ENCODE data around the gene HNRNPF.
"Not testable (repeated sequence)": the region's sequence is repeated elsewhere in the genome, so short reads cannot be mapped to it uniquely, and the experiment has no call there.

Gene HNRNPF, protein sequence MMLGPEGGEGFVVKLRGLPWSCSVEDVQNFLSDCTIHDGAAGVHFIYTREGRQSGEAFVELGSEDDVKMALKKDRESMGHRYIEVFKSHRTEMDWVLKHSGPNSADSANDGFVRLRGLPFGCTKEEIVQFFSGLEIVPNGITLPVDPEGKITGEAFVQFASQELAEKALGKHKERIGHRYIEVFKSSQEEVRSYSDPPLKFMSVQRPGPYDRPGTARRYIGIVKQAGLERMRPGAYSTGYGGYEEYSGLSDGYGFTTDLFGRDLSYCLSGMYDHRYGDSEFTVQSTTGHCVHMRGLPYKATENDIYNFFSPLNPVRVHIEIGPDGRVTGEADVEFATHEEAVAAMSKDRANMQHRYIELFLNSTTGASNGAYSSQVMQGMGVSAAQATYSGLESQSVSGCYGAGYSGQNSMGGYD

GRCh38 chr10:43408710-43409384 is at the start of gene HNRNPF:
Gene HNRNPF, minus strand, starts transcription at chr10:43409186. Its CDS starts 21,302 bp downstream, at chr10:43387884.
- peak; percentile 97 for DNase-seq

DNA sequence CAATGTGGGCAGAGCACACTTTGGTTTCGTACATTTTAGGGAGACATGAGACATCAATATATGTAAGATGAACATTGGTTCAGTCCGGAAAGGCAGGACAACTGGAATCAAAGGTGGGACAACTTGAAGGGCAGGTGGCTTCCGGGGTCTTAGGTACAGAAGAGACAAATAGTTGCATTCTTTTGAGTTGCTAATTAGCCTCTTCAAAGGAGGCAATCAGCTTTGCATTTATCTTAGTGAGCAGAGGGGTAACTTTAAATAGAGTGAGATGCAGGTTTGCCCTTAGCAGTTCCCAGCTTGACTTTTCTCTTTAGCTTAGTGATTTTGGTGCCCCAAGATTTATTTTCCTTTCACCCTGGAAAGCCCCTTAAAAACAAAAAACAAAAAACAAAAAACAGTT is 49.2 kb upstream of the HNRNPF start:
- no peak for DNase-seq

DNA sequence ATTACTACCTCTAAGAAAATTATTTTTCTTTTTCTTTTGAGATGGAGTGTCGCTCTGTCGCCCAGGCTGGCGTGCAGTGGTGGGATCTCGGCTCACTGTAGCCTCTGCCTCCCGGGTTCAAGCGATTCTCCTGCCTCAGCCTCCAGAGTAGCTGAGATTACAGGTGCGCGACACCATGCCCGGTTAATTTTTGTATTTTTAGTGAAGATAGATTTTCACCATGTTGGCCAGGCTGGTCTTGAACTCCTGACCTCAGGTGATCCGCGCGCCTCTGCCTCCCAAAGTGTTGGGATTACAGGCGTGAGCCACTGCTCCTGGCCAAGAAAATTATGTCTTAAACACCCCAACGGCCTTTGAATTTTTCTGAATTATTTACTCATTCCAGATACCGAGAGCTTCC is 47.6 kb upstream of the HNRNPF start:
- DNase-seq = not testable (repeated sequence)

DNA sequence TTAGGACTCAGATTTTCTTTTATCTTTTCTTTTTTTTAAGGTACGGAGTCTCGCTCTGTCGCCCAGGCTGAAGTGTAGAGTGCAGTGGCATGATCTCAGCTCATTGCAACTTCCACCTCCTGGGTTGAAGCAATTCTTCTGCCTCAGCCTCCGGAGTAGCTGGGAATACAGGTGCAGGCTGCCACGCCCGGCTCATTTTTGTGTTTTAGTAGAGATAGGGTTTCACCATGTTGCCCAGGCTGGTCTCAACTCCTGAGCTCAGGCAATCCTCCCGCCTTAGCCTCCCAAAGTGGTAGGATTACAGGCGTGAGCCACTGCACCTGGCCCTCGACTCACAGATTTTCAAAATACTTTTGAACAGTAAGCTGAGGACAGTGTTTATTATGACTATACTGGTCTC is 45.0 kb upstream of the HNRNPF start:
- DNase-seq = not testable (repeated sequence)

- peak; percentile 11 for DNase-seq
These were observed 44.4 kb upstream of the HNRNPF start for GRCh38 chr10:43453266-43453831.

GRCh38 chr10:43452356-43452914 is 43.4 kb upstream of the HNRNPF start:
- DNase-seq = no peak

GRCh38 chr10:43448742-43449141 is 39.8 kb upstream of the HNRNPF start:
- DNase-seq = no peak

DNA sequence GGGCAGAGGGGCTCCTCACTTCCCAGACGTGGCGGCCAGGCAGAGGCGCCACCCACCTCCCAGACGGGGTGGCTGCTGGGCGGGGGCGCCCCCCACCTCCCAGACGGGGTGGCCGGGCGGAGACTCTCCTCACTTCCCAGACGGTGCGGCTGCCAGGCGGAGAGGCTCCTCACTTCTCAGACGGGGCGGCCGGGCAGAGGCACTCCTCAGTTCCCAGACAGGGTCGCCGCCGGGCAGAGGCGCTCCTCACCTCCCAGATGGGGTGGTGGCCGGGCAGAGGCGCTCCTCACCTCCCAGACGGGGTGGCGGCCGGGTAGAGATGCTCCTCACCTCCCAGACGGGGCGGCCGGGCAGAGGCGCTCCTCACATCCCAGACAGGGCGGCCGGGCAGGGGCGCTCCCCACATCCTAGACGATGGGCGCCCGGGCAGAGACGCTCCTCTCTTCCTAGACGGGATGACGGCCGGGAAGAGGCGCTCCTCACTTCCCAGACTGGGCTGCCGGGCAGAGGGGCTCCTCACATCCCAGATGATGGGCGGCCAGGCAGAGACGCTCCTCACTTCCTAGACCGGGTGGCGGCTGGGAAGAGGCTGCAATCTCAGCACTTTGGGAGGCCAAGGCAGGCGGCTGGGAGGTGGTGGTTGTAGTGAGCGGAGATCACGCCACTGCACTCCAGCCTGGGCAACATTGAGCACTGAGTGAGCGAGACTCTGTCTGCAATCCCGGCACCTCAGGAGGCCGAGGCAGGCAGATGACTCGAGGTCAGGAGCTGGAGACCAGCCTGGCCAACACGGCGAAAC is 37.4 kb upstream of the HNRNPF start:
- DNase-seq = not testable (repeated sequence)

- no peak for DNase-seq
These were observed 36.0 kb upstream of the HNRNPF start for GRCh38 chr10:43444897-43445466.

DNA sequence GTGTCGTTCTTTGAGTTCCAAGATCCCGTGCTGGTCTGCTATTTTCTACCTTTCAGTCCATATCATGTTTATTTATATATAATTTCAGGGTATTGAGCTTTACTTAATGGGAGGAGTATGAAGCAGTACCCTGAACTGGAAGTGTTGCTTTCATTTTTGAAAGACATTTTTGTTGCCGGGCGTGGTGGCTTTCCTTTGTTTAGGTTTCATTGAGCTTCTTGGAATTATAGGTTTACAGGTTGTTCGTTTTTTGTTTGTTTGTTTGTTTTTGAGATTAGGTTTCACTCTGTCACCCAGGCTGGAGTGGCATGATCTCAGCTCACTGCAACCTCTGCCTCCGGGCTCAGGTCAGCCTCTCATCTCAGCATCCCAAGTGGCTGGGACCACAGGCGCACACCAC is 35.3 kb upstream of the HNRNPF start:
- no peak for DNase-seq

DNA sequence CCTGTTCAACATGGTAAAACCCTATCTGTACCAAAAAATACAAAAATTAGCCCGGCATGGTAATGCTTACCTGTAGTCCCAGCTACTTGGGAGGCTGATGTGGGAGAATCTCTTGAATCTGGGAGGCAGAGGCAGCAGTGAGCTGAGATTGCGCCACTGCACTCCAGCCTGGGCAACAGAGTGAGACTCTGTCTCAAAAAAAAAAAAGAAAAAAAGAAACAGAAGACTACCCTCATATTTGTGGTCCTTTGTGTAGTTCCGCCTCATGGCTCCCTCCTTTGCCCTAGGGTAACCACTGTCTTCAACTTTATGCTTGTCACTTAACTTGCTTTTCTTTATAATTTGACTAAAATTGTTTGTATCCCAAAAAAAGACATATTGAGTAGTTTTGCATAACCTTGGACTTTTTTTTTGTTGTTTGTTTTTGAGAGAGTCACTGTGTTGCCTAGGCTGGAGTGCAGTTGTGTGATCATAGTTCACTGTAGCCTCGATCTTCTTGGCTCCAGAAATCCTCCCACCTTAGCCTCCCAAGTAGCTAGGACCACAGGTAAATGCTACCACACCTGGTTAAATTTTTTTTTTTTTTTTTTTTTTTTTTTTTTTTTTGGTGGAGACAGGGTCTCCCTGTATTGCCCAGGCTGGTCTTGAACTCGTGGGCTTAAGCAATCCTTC is 31.6 kb upstream of the HNRNPF start:
- DNase-seq = no peak

- DNase-seq = no peak
These were observed 28.3 kb upstream of the HNRNPF start for GRCh38 chr10:43437141-43437870.

- DNase-seq = peak; percentile 85
These were observed 27.5 kb upstream of the HNRNPF start, which contains the start of gene ZNF487 for GRCh38 chr10:43436291-43437140. Gene ZNF487, plus strand, starts transcription at chr10:43437111. Its CDS starts 38,703 bp downstream, at chr10:43475814.

GRCh38 chr10:43430926-43431663 is 22.1 kb upstream of the HNRNPF start:
- DNase-seq = no peak

- DNase-seq = no peak
These were observed 18.3 kb upstream of the HNRNPF start for GRCh38 chr10:43427166-43427825.

DNA sequence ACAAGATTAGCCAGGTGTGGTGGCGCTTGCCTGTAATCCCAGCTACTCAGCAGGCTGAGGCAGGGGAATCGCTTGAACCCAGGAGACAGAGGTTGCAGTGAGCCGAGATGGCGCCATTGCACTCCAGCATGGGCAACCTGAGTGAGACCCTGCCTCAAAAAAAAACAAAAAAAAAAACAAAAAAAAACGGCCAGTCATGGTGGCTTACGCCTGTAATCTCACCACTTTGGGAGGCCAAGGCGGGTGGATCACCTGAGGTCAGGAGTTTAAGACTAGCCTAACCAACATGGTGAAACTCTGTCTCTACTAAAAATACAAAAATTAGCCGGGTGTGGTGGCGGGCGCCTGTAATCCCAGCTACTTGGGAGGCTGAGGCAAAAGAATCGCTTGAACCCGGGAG is 17.5 kb upstream of the HNRNPF start:
- not testable (repeated sequence) for DNase-seq

DNA sequence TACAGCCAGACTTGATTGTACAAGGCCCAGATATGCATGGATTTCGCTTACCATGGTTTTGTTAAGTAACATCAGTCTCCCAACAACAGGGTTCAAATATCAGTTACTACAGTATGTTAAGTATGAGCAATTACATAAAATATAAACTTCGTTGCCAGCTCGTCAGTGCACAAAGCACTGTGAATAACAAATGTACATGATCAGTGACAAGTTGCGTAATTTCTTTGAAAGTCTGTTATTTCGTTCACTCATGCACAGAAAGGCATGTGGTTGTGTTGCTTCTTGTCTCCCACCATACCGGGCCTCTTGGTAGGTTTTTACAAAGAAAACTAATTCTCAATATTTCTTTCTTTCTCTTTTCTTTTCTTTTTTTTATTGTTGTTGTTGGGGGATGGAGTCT is 15.4 kb upstream of the HNRNPF start:
- DNase-seq = no peak

GRCh38 chr10:43421944-43422343 is 13.0 kb upstream of the HNRNPF start:
- not testable (repeated sequence) for DNase-seq

DNA sequence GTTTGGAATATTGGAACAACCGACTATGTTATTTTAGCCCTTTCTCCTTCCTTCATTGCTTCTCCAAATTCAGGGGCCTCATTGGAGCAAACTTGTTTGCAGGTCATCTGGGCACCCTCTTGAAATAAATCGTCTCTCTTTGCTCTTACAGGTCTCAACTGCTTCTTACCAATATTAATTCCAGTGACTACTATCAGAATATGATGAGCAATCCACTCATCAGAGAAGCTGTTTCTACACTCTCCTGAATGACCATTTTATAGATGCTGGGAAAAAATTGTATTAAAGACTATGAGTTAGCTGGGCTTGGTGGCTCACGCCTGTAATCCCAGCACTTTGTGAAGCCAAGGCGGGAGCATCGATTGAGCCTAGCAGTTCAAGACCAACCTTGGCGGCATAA is 12.5 kb upstream of the HNRNPF start:
- DNase-seq = no peak
